GM12878 (cell line): ENCODE measurements around the gene ZSCAN18. TPM values are rescaled to one million over a fixed set of nuclear protein-coding genes. Genes with fewer than 3 reads are reported as not detected.

Experiments
- ATAC-seq: fragments of 200-7000 bp; cut with Tn5 transposase; 3 replicates; pipeline ENCODE4 v1.9.1; 2020; ENCODE audit warnings: mild to moderate bottlenecking, moderate library complexity
- BruUV-seq: library from RNA; stranded (reverse); fragments of 400-500 nt; replicated peaks from 2 replicates; lab custom pipeline; 2021; lab: Mats Ljungman, UMichigan
- CTCF ChIA-PET: fragments of 300-600 bp; sonication (Branson Sonifier 250); formaldehyde crosslinking; extraction: SDS; loops from one replicate; lab custom pipeline; 2021; ENCODE audit warnings: inconsistent platforms; lab: Yijun Ruan, JAX
- POLR2A ChIA-PET: fragments of 350-600 bp; formaldehyde crosslinking; extraction: SDS; loops from one replicate; lab custom pipeline; 2021; ENCODE audit warnings: inconsistent platforms; lab: Charles Lee
- RAD21 ChIA-PET: fragments of 300-600 bp; sonication (Branson Sonifier 250); formaldehyde crosslinking; loops from one replicate; lab custom pipeline; 2023; ENCODE audit warnings: antibody characterized with exemption; ENCODE audit not compliant: unreplicated experiment; lab: Charles Lee
- SMC1A ChIA-PET: fragments of 300-600 bp; sonication (Branson Sonifier 250); formaldehyde crosslinking; loops from one replicate; lab custom pipeline; 2023; ENCODE audit not compliant: unreplicated experiment, uncharacterized antibody; lab: Charles Lee
- DNase-seq: peaks from one replicate; pipeline ENCODE4 v3.0.0-alpha.2; 2011; ENCODE audit warnings: low read depth, low spot score
- FAIRE-seq: peaks from 3 replicates; lab custom pipeline; 2011; peaks lifted over from hg19 to GRCh38; lab: Jason Lieb, UNC
- H2AFZ ChIP-seq: 2 replicates; pipeline ENCODE4 v1.6.0; 2011; ENCODE audit warnings: low read depth, low read length, control low read depth; ENCODE audit not compliant: control insufficient read depth
- H3K27ac ChIP-seq: 2 replicates; pipeline ENCODE4 v1.5.1; 2011; ENCODE audit warnings: control low read depth; ENCODE audit not compliant: control insufficient read depth, insufficient read depth
- H3K27me3 ChIP-seq, 2 experiments: replicated peaks in 1 of 2; 2 replicates each; pipeline versions ENCODE4 v1.6.0 to v1.6.1; 2011; ENCODE audit warnings: low read length in 1 of 2; ENCODE audit not compliant: control insufficient read depth in 2 of 2, insufficient read depth in 2 of 2
- H3K36me3 ChIP-seq, 2 experiments: 2 replicates each; pipeline ENCODE4 v1.5.1; 2011; ENCODE audit warnings: low read length in 1 of 2; ENCODE audit not compliant: control insufficient read depth in 2 of 2, insufficient read depth in 2 of 2
- H3K4me1 ChIP-seq: 2 replicates; pipeline ENCODE4 v1.6.1; 2011; ENCODE audit warnings: mild to moderate bottlenecking, low read length, moderate library complexity, mixed read lengths; ENCODE audit not compliant: control insufficient read depth, insufficient read depth
- H3K4me2 ChIP-seq: 2 replicates; pipeline ENCODE4 v1.6.0; 2011; ENCODE audit warnings: control low read depth; ENCODE audit not compliant: control insufficient read depth, insufficient read depth
- H3K4me3 ChIP-seq: fragments of 200-600 bp; sonication (generic); 2 replicates; pipeline ENCODE4 v1.5.1; 2016
- H3K79me2 ChIP-seq: 2 replicates; pipeline ENCODE4 v1.6.0; 2011; ENCODE audit warnings: low read length; ENCODE audit not compliant: control insufficient read depth, insufficient read depth
- H3K9ac ChIP-seq: 2 replicates; pipeline ENCODE4 v1.8.0; 2011; ENCODE audit warnings: low read length, control low read depth, mixed read lengths; ENCODE audit not compliant: control insufficient read depth, insufficient read depth
- H3K9me3 ChIP-seq: replicated peaks from 3 replicates; pipeline ENCODE4 v1.5.1; 2011; ENCODE audit warnings: mild to moderate bottlenecking, low read length; ENCODE audit not compliant: control insufficient read depth, insufficient read depth
- H4K20me1 ChIP-seq: 2 replicates; pipeline ENCODE4 v1.6.0; 2011; ENCODE audit not compliant: control insufficient read depth, insufficient read depth
- CEBPB ChIP-seq, 2 experiments: fragments of 150-350 bp in 1 of 2; IDR thresholded peaks; 2 replicates each; pipeline ENCODE4 v1.6.1; 2012 to 2014; ENCODE audit warnings: low read depth in 2 of 2, low read length in 2 of 2, borderline replicate concordance in 1 of 2, inconsistent platforms in 1 of 2
- CEBPZ ChIP-seq: fragments of 150-350 bp; IDR thresholded peaks from 2 replicates; pipeline ENCODE4 v1.6.1; 2016; ENCODE audit warnings: low read depth, low read length
- CUX1 ChIP-seq: IDR thresholded peaks from 2 replicates; pipeline ENCODE4 v1.6.1; 2012; ENCODE audit warnings: improper control_type of control experiment, low read depth, low read length; ENCODE audit not compliant: insufficient replicate concordance
- EP300 ChIP-seq, 2 experiments: fragments of 150-350 bp in 1 of 2; IDR thresholded peaks; 2 replicates each; pipeline ENCODE4 v1.6.1; 2011 to 2012; ENCODE audit warnings: low read depth in 2 of 2, low read length in 2 of 2, borderline replicate concordance in 1 of 2, improper control_type of control experiment in 1 of 2, inconsistent platforms in 1 of 2; ENCODE audit not compliant: control insufficient read depth in 1 of 2
- MXI1 ChIP-seq: fragments of 150-350 bp; IDR thresholded peaks from 2 replicates; pipeline ENCODE4 v1.6.1; 2011; ENCODE audit warnings: low read depth, mild to moderate bottlenecking, inconsistent platforms, low read length, improper control_type of control experiment
- PAX5 ChIP-seq: IDR thresholded peaks from 2 replicates; pipeline ENCODE4 v1.6.1; 2011; ENCODE audit warnings: low read depth, low read length, borderline replicate concordance
- SREBF1 ChIP-seq: IDR thresholded peaks from 2 replicates; pipeline ENCODE4 v1.6.1; 2012; ENCODE audit warnings: mild to moderate bottlenecking, low read length
- TCF12 ChIP-seq: IDR thresholded peaks from 2 replicates; pipeline ENCODE4 v1.6.1; 2011; ENCODE audit warnings: low read depth, mild to moderate bottlenecking, low read length
- TCF7 ChIP-seq: IDR thresholded peaks from 2 replicates; pipeline ENCODE4 v1.6.1; 2014; ENCODE audit warnings: antibody characterized with exemption, borderline replicate concordance
- WRNIP1 ChIP-seq: IDR thresholded peaks from 2 replicates; pipeline ENCODE4 v1.6.1; 2011; ENCODE audit warnings: low read depth, low read length, improper control_type of control experiment, borderline replicate concordance
- YBX1 ChIP-seq: fragments of 450-650 bp; IDR thresholded peaks from 2 replicates; pipeline ENCODE4 v1.6.1; 2016; ENCODE audit warnings: antibody characterized with exemption
- ZNF274 ChIP-seq: IDR thresholded peaks from one replicate; pipeline ENCODE4 v1.8.0; 2011; ENCODE audit not compliant: insufficient read length, insufficient read depth
- ZZZ3 ChIP-seq: IDR thresholded peaks from 2 replicates; pipeline ENCODE4 v1.6.1; 2011; ENCODE audit warnings: low read depth; ENCODE audit not compliant: control insufficient read depth, insufficient read length
- WGBS: methylation state at CpG from one replicate; pipeline ENCODE4 v1.1.6; 2016; ENCODE audit warnings: low lambda C conversion rate; ENCODE audit not compliant: insufficient replicate concordance, insufficient coverage; ENCODE audit errors: missing lambda C conversion rate; 5-methylcytosine and 5-hydroxymethylcytosine counted together
- in situ Hi-C: fragments of 300-500 bp; cut with MboI; formaldehyde crosslinking; loops from 9 replicates; pipeline ENCODE4 v1.14.3; 2018; ENCODE audit warnings: mixed read lengths
- intact Hi-C: fragments of 100-400 bp; cut with micrococcal nuclease; formaldehyde crosslinking; loops from one replicate; pipeline ENCODE4 v1.14.2; 2022; ENCODE audit not compliant: unreplicated experiment
- polyA plus RNA-seq, 11 experiments: library from polyadenylated mRNA; depleted of rRNA in 4 of 11; unstranded in 6 of 11; stranded (reverse) in 5 of 11; fragments of >200 nt; fragmentation: Nextera tagmentation in 4 of 11; fragmentation: Illumina TruSeq in 1 of 11; extraction: Ambion mirVana in 4 of 11; extraction: Trizol in 1 of 11; gene quantifications; 1 replicate in 1 of 11; 2 replicates in 10 of 11; pipeline versions ENCODE4 v1.2.1 to v1.2.3, GENCODE V29; 2011 to 2016; ENCODE audit warnings: inconsistent platforms in 2 of 11, missing spikeins in 2 of 11, low read depth in 1 of 11
- total RNA-seq, 4 experiments: library from RNA; depleted of rRNA in 3 of 4; stranded (reverse); fragments of >200 nt in 3 of 4; fragmentation: Illumina TruSeq in 1 of 4; extraction: Trizol in 1 of 4; gene quantifications; 2 replicates each; pipeline versions ENCODE4 v1.2.1 to v1.2.3, GENCODE V29; 2013 to 2021

ZSCAN18 gene
- total and polyA plus RNA-seq, 10 of the 15 experiments (the other 5 are each of a cell fraction or from before 2014, with no cell fraction given) = 0.64 TPM; not detected in 8

- TF ChIP-seq CEBPZ (no peak), SREBF1 (no peak), ZZZ3 (no peak), CEBPB (IDR thresholded peaks at IDR 0.05; ENCODE audit: borderline replicate concordance in 1 of 2, low read depth in 2 of 2, low read length in 2 of 2) (no peak), MXI1 (no peak), WRNIP1 (no peak), PAX5 (no peak)
Measured at GRCh38 chr19:58083021-58083420, 15.0 kb downstream of the ZSCAN18 start (continued).

DNA sequence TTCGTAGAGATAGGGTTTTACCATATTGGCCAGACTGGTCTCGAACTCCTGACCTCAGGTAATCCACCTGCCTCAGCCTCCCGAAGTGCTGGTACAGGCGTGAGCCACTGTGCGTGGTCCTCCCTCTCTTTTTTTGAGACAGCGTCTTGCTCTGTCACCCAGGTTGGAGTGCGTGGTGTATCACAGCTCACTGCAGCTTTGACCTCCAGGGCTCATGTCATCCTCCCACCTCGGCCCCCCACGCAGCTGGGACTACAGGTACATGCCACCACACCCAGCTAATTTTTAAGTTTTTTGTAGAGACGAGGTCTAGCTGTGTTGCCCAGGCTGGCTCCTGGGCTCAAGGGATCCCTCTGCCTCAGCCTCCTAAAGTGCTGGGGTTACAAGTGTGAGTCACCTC, 18.2 kb downstream of the ZSCAN18 start:
- H2AFZ ChIP-seq = no peak overlapping the region
- ChIA-PET POLR2A (no interaction called here), RAD21 (no interaction called here)
- DNase-seq (no peak), ATAC-seq (no peak)
- H3K4me3 ChIP-seq = no peak overlapping the region
- H3K79me2 ChIP-seq = no peaks in the 10 kb centered on the region
- no peak for TF ChIP-seq CUX1
- no peak for TF ChIP-seq ZNF274
- TF ChIP-seq YBX1 = no peak
- no peak for TF ChIP-seq TCF7
- no peak for TF ChIP-seq TCF12
- no peak for TF ChIP-seq EP300 (IDR thresholded peaks at IDR 0.05; ENCODE audit: borderline replicate concordance in 1 of 2, control insufficient read depth in 1 of 2, low read depth in 2 of 2, low read length in 2 of 2)
- TF ChIP-seq, all 136 proteins: peak for 0
- in situ Hi-C loops = no loop called here
- no peak overlapping the region for H3K27ac ChIP-seq
- H3K4me2 ChIP-seq = no peak overlapping the region
- BruUV-seq = no TSS peak
- no peaks in the 10 kb centered on the region for H3K36me3 ChIP-seq
- H4K20me1 ChIP-seq = no peaks in the 10 kb centered on the region
- H3K9me3 ChIP-seq = no peaks in the 10 kb centered on the region; the same call in 2 of the 3 replicates
- CTCF ChIA-PET = no interaction called here
- no peak for FAIRE-seq
- WGBS = 44% methylated on average over 10 of the region's 10 CpGs
- no peaks in the 10 kb centered on the region for H3K4me1 ChIP-seq
- no peak overlapping the region for H3K9ac ChIP-seq
- SMC1A ChIA-PET = no interaction called here
- no peaks in the 10 kb centered on the region for H3K27me3 ChIP-seq
- intact Hi-C loops = no loop called here
